Neural cell (in vitro differentiated cells): Measurements from ENCODE around the gene FAN1. TPM values are rescaled to one million over a fixed set of nuclear protein-coding genes. Genes with fewer than 3 reads are reported as not detected.

Source experiments
- H2AFZ ChIP-seq: fragments of 200-600, 300-800 bp; sonication (generic), shearing (Covaris generic); 2 replicates; pipeline ENCODE4 v1.6.0; 2014; ENCODE audit warnings: low read depth, mild to moderate bottlenecking, antibody characterized with exemption, low read length, moderate library complexity
- H3F3A ChIP-seq: fragments of 200-600 bp; shearing (Covaris generic); 2 replicates; pipeline ENCODE4 v1.6.1; 2016; ENCODE audit warnings: mild to moderate bottlenecking, moderate library complexity, mixed read lengths, antibody characterized with exemption, low read length; ENCODE audit not compliant: insufficient read depth, poor library complexity, severe bottlenecking
- H3K27ac ChIP-seq: fragments of 200-600, 300-800 bp; sonication (generic), shearing (Covaris generic); 2 replicates; pipeline ENCODE4 v1.5.1; 2014; ENCODE audit warnings: mild to moderate bottlenecking, low read length, moderate library complexity
- H3K27me3 ChIP-seq: fragments of 300-800, 200-600 bp; sonication (generic), shearing (Covaris generic); 2 replicates; pipeline ENCODE4 v1.6.0; 2014; ENCODE audit warnings: mild to moderate bottlenecking, low read depth, low read length, moderate library complexity; ENCODE audit not compliant: insufficient read depth
- H3K36me3 ChIP-seq: fragments of 300-800, 200-600 bp; sonication (generic), shearing (Covaris generic); 2 replicates; pipeline ENCODE4 v1.5.1; 2014; ENCODE audit warnings: mild to moderate bottlenecking, antibody characterized with exemption, low read length, moderate library complexity; ENCODE audit not compliant: insufficient read depth
- H3K4me2 ChIP-seq: fragments of 300-800, 200-600 bp; sonication (generic), shearing (Covaris generic); 2 replicates; pipeline ENCODE4 v1.6.0; 2014; ENCODE audit warnings: mild to moderate bottlenecking, low read length
- H3K4me3 ChIP-seq: fragments of 300-800, 200-600 bp; sonication (generic), shearing (Covaris generic); 2 replicates; pipeline ENCODE4 v1.5.1; 2014; ENCODE audit warnings: mild to moderate bottlenecking, low read length, moderate library complexity
- H3K79me2 ChIP-seq: fragments of 200-600 bp; shearing (Covaris generic); replicated peaks from 2 replicates; pipeline ENCODE4 v1.6.0; 2014; ENCODE audit warnings: mild to moderate bottlenecking, low read length, moderate library complexity; ENCODE audit not compliant: insufficient read depth
- H3K9ac ChIP-seq: fragments of 300-800, 200-600 bp; sonication (generic), shearing (Covaris generic); 2 replicates; pipeline ENCODE4 v1.6.1; 2016; ENCODE audit warnings: mild to moderate bottlenecking, low read length, mixed read lengths
- H3K9me2 ChIP-seq: fragments of 200-600 bp; shearing (Covaris generic); 2 replicates; pipeline ENCODE4 v1.6.1; 2016; ENCODE audit warnings: mild to moderate bottlenecking, low read length, mixed read lengths; ENCODE audit not compliant: insufficient read depth
- H3K9me3 ChIP-seq: fragments of 200-600, 300-800 bp; sonication (generic), shearing (Covaris generic); 2 replicates; pipeline ENCODE4 v1.6.1; 2016; ENCODE audit warnings: mild to moderate bottlenecking, mixed run types, low read length, moderate library complexity, mixed read lengths
- H4K20me1 ChIP-seq: fragments of 200-600 bp; shearing (Covaris generic); 2 replicates; pipeline ENCODE4 v1.6.1; 2016; ENCODE audit warnings: mild to moderate bottlenecking, mixed run types; ENCODE audit not compliant: insufficient read depth
- EP300 ChIP-seq: fragments of 450-650 bp; conservative IDR thresholded peaks from 2 replicates; pipeline ENCODE4 v1.6.1; 2014; ENCODE audit warnings: antibody characterized with exemption, mild to moderate bottlenecking, moderate library complexity; ENCODE audit not compliant: poor library complexity, severe bottlenecking
- EZH2 ChIP-seq: fragments of 200-600, 300-800 bp; shearing (Covaris generic), sonication (generic); IDR thresholded peaks from 2 replicates; pipeline ENCODE4 v1.6.1; 2014; ENCODE audit warnings: antibody characterized with exemption, low read length, borderline replicate concordance, mild to moderate bottlenecking; ENCODE audit not compliant: insufficient read depth, poor library complexity, severe bottlenecking
- MXI1 ChIP-seq: fragments of 450-650 bp; conservative IDR thresholded peaks from 2 replicates; pipeline ENCODE4 v1.6.1; 2014; ENCODE audit warnings: antibody characterized with exemption, mild to moderate bottlenecking; ENCODE audit not compliant: poor library complexity, severe bottlenecking
- POLR2AphosphoS5 ChIP-seq: IDR thresholded peaks from 2 replicates; pipeline ENCODE4 v1.6.1; 2012
- RAD21 ChIP-seq: fragments of 450-650 bp; conservative IDR thresholded peaks from 2 replicates; pipeline ENCODE4 v1.6.1; 2014; ENCODE audit warnings: antibody characterized with exemption, mild to moderate bottlenecking, moderate library complexity
- SMC3 ChIP-seq: fragments of 450-650 bp; conservative IDR thresholded peaks from 2 replicates; pipeline ENCODE4 v1.6.1; 2014; ENCODE audit warnings: antibody characterized with exemption, mild to moderate bottlenecking, moderate library complexity; ENCODE audit not compliant: poor library complexity
- TAF1 ChIP-seq: IDR thresholded peaks from 2 replicates; pipeline ENCODE4 v1.6.1; 2012; ENCODE audit warnings: low read depth
- polyA plus RNA-seq: library from polyadenylated mRNA; depleted of rRNA; stranded (reverse); fragments of >200 nt; gene quantifications from 2 replicates; pipeline ENCODE4 v1.2.3, GENCODE V29; 2014
- TF ChIP-seq, protein P1 (sequence below): fragments of 450-650 bp; IDR thresholded peaks from 2 replicates; pipeline ENCODE4 v1.5.1; 2014; ENCODE audit warnings: antibody characterized with exemption, mild to moderate bottlenecking, moderate library complexity; ENCODE audit not compliant: poor library complexity, severe bottlenecking
- TF ChIP-seq, protein P2 (sequence below): IDR thresholded peaks from 2 replicates; pipeline ENCODE4 v1.6.1; 2012; ENCODE audit warnings: borderline replicate concordance

FAN1 gene
- polyA plus RNA-seq, 1 donor from 2014 or later, result 38.5 TPM

DNA sequence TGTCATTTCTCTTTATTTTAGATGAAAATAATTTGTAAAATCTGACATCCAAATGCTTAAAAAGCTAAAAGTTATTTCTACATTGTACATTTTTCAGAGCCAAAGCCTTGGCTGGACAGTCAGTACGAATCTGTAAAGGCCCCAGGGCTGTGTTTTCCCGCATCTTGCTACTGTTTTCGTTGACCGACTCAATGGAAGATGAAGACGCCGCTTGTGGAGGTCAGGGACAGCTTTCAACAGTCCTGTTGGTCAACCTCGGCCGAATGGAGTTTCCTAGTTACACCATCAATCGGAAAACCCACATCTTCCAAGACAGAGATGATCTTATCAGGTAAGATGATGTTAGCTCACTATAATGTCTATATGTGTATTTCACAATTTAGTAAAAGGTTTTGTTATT lies 10.0 kb downstream of the FAN1 start:
- Histone ChIP-seq H4K20me1 (no peaks in the 10 kb centered on the region), H3K9ac (no peak overlapping the region), H3K79me2 (no peaks in the 10 kb centered on the region), H3K9me3 (no peaks in the 10 kb centered on the region), H3K4me2 (no peak overlapping the region), H3K9me2 (no peaks in the 10 kb centered on the region), H3K36me3 (peaks cover 4% of the 10 kb centered on the region), H3F3A (no peaks in the 10 kb centered on the region), H2AFZ (no peak overlapping the region), H3K27ac (no peak overlapping the region), H3K27me3 (no peaks in the 10 kb centered on the region), H3K4me3 (no peak overlapping the region)
- TF ChIP-seq EP300 (no peak), MXI1 (no peak), EZH2 (no peak), TAF1 (no peak), SMC3 (no peak), RAD21 (no peak), POLR2AphosphoS5 (no peak)
- TF ChIP-seq, protein P1, sequence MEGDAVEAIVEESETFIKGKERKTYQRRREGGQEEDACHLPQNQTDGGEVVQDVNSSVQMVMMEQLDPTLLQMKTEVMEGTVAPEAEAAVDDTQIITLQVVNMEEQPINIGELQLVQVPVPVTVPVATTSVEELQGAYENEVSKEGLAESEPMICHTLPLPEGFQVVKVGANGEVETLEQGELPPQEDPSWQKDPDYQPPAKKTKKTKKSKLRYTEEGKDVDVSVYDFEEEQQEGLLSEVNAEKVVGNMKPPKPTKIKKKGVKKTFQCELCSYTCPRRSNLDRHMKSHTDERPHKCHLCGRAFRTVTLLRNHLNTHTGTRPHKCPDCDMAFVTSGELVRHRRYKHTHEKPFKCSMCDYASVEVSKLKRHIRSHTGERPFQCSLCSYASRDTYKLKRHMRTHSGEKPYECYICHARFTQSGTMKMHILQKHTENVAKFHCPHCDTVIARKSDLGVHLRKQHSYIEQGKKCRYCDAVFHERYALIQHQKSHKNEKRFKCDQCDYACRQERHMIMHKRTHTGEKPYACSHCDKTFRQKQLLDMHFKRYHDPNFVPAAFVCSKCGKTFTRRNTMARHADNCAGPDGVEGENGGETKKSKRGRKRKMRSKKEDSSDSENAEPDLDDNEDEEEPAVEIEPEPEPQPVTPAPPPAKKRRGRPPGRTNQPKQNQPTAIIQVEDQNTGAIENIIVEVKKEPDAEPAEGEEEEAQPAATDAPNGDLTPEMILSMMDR, result no peak
- TF ChIP-seq, protein P2, sequence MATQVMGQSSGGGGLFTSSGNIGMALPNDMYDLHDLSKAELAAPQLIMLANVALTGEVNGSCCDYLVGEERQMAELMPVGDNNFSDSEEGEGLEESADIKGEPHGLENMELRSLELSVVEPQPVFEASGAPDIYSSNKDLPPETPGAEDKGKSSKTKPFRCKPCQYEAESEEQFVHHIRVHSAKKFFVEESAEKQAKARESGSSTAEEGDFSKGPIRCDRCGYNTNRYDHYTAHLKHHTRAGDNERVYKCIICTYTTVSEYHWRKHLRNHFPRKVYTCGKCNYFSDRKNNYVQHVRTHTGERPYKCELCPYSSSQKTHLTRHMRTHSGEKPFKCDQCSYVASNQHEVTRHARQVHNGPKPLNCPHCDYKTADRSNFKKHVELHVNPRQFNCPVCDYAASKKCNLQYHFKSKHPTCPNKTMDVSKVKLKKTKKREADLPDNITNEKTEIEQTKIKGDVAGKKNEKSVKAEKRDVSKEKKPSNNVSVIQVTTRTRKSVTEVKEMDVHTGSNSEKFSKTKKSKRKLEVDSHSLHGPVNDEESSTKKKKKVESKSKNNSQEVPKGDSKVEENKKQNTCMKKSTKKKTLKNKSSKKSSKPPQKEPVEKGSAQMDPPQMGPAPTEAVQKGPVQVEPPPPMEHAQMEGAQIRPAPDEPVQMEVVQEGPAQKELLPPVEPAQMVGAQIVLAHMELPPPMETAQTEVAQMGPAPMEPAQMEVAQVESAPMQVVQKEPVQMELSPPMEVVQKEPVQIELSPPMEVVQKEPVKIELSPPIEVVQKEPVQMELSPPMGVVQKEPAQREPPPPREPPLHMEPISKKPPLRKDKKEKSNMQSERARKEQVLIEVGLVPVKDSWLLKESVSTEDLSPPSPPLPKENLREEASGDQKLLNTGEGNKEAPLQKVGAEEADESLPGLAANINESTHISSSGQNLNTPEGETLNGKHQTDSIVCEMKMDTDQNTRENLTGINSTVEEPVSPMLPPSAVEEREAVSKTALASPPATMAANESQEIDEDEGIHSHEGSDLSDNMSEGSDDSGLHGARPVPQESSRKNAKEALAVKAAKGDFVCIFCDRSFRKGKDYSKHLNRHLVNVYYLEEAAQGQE, result no peak

GRCh38 chr15:30917013-30917412 lies 13.3 kb downstream of the FAN1 start:
- H3F3A ChIP-seq, result no peaks in the 10 kb centered on the region
- no peaks in the 10 kb centered on the region for H3K9me2 ChIP-seq
- peaks cover 4% of the 10 kb centered on the region for H3K36me3 ChIP-seq
- H3K27ac ChIP-seq, result no peak overlapping the region
- no peak for TF ChIP-seq TAF1
- TF ChIP-seq, protein P1, result no peak
- TF ChIP-seq, protein P2, result no peak
- no peak for TF ChIP-seq MXI1
- no peak for TF ChIP-seq EP300
- TF ChIP-seq EZH2, result no peak
- no peak for TF ChIP-seq RAD21
- TF ChIP-seq SMC3, result no peak
- no peak for TF ChIP-seq POLR2AphosphoS5
- H3K9ac ChIP-seq, result no peak overlapping the region
- no peak overlapping the region for H3K4me3 ChIP-seq
- H4K20me1 ChIP-seq, result no peaks in the 10 kb centered on the region
- H2AFZ ChIP-seq, result no peak overlapping the region
- no peaks in the 10 kb centered on the region for H3K27me3 ChIP-seq
- H3K79me2 ChIP-seq, result no peaks in the 10 kb centered on the region
- no peaks in the 10 kb centered on the region for H3K9me3 ChIP-seq
- H3K4me2 ChIP-seq, result no peak overlapping the region
